ENCODE data around the gene ZDHHC3.

GRCh38 chr3:44906997-44907396 lies 69.0 kb downstream of the ZDHHC3 start:
- TF ChIP-seq CTCF (IDR thresholded peaks at IDR 0.05) = no peak
- TF ChIP-seq POLR2A (IDR thresholded peaks at IDR 0.05) = no peak
- no peak for TF ChIP-seq EP300 (IDR thresholded peaks at IDR 0.05)
